K562 (cell line): ENCODE results near the gene RIT1. TPM values are rescaled to one million over a fixed set of nuclear protein-coding genes. Genes with fewer than 3 reads are reported as not detected.

ENCODE experiments used
- BMI1 ChIP-seq: fragments of 150-350 bp; IDR thresholded peaks from 2 replicates; pipeline ENCODE4 v1.6.1; 2014; ENCODE audit warnings: low read length
- CBFA2T3 ChIP-seq: fragments of 450-650 bp; IDR thresholded peaks from 2 replicates; pipeline ENCODE4 v1.6.1; 2017
- CHD2 ChIP-seq: IDR thresholded peaks from 2 replicates; pipeline ENCODE4 v1.6.1; 2011; ENCODE audit warnings: low read depth, low read length
- DIDO1 ChIP-seq: fragments of 450-650 bp; IDR thresholded peaks from 2 replicates; pipeline ENCODE4 v1.6.1; 2016; ENCODE audit warnings: low read depth, missing biosample characterization, missing genetic modification characterization
- DPF2 ChIP-seq: fragments of 450-650 bp; IDR thresholded peaks from 2 replicates; pipeline ENCODE4 v1.6.1; 2016
- EP300 ChIP-seq: IDR thresholded peaks from 2 replicates; pipeline ENCODE4 v1.6.1; 2012; ENCODE audit warnings: low read length, improper control_type of control experiment
- EWSR1 ChIP-seq: fragments of 450-650 bp; IDR thresholded peaks from 2 replicates; pipeline ENCODE4 v1.6.1; 2018; ENCODE audit warnings: borderline replicate concordance, mild to moderate bottlenecking, low read depth, moderate library complexity; ENCODE audit not compliant: partially characterized antibody
- HIVEP1 ChIP-seq: fragments of 250-450 bp; sonication (Bioruptor Pico); IDR thresholded peaks from 2 replicates; pipeline ENCODE4 v1.4.0; 2020; ENCODE audit warnings: mild to moderate bottlenecking
- HNRNPUL1 ChIP-seq: fragments of 200-400 bp; formaldehyde crosslinking; IDR thresholded peaks from 2 replicates; pipeline ENCODE4 v1.6.1; 2017; ENCODE audit warnings: low read length
- KAT2B ChIP-seq: IDR thresholded peaks from one replicate; pipeline ENCODE4 v1.6.1; 2012; ENCODE audit warnings: low read depth, mild to moderate bottlenecking, control low read depth, inconsistent platforms, low read length, moderate library complexity
- MCM5 ChIP-seq: fragments of 450-650 bp; IDR thresholded peaks from 2 replicates; pipeline ENCODE4 v1.6.1; 2016; ENCODE audit warnings: low read depth
- MTA1 ChIP-seq: fragments of 450-650 bp; IDR thresholded peaks from 2 replicates; pipeline ENCODE4 v1.6.1; 2017; ENCODE audit warnings: borderline replicate concordance
- MYBL2 ChIP-seq, 2 experiments: fragments of 450-650 bp in 1 of 2; sonication (generic) in 1 of 2; formaldehyde crosslinking in 1 of 2; IDR thresholded peaks; 2 replicates each; pipeline versions ENCODE4 v1.6.1 to v1.8.1; 2017 to 2022; ENCODE audit warnings: borderline replicate concordance in 1 of 2, inconsistent platforms in 1 of 2, low read depth in 1 of 2, mild to moderate bottlenecking in 1 of 2, missing genetic modification reagents in 1 of 2, moderate library complexity in 1 of 2
- NFYB ChIP-seq: IDR thresholded peaks from 2 replicates; pipeline ENCODE4 v1.6.1; 2011; ENCODE audit warnings: mild to moderate bottlenecking, moderate library complexity; ENCODE audit not compliant: insufficient read length; ENCODE audit errors: extremely low read depth
- NR2C2 ChIP-seq, 2 experiments: fragments of 200-800 bp in 1 of 2; sonication (Bioruptor generic) in 1 of 2; sonication (generic) in 1 of 2; formaldehyde crosslinking in 1 of 2; IDR thresholded peaks; 2 replicates each; pipeline versions ENCODE4 v1.6.1 to v1.8.0; 2016 to 2022; ENCODE audit warnings: mild to moderate bottlenecking in 1 of 2, missing compliant biosample characterization in 1 of 2, missing genetic modification characterization in 1 of 2, missing genetic modification reagents in 1 of 2
- NUFIP1 ChIP-seq: fragments of 450-650 bp; IDR thresholded peaks from 2 replicates; pipeline ENCODE4 v1.6.1; 2018; ENCODE audit not compliant: partially characterized antibody
- TOE1 ChIP-seq, 2 experiments: fragments of 450-650 bp in 1 of 2; sonication (generic) in 1 of 2; formaldehyde crosslinking in 1 of 2; IDR thresholded peaks; 2 replicates each; pipeline versions ENCODE4 v1.7.1 to v1.8.0; 2016 to 2022; ENCODE audit warnings: borderline replicate concordance in 2 of 2, mild to moderate bottlenecking in 2 of 2, antibody characterized with exemption in 1 of 2, inconsistent platforms in 1 of 2, low read depth in 1 of 2, missing genetic modification reagents in 1 of 2, moderate library complexity in 1 of 2
- TRIM24 ChIP-seq, 2 experiments: fragments of 450-650 bp; IDR thresholded peaks; 2 replicates each; pipeline ENCODE4 v1.6.1; 2016
- ZNF717 ChIP-seq: fragments of 250-450 bp; sonication (Bioruptor Pico); IDR thresholded peaks from 2 replicates; pipeline ENCODE4 v1.5.0; 2021
- ZNF766 ChIP-seq: fragments of 200-800 bp; sonication (Bioruptor generic); conservative IDR thresholded peaks from 2 replicates; pipeline ENCODE4 v1.6.1; 2016; ENCODE audit warnings: missing genetic modification characterization, missing compliant biosample characterization
- polyA plus RNA-seq, 8 experiments: library from polyadenylated mRNA; depleted of rRNA in 4 of 8; stranded (reverse) in 5 of 8; unstranded in 3 of 8; fragments of >200 nt; fragmentation: Nextera tagmentation in 2 of 8; fragmentation: Illumina TruSeq in 1 of 8; extraction: Ambion mirVana in 2 of 8; extraction: Trizol in 1 of 8; gene quantifications; 2 replicates each; pipeline versions ENCODE4 v1.2.1 to v1.2.3, GENCODE V29; 2011 to 2014; ENCODE audit warnings: inconsistent platforms in 1 of 8, missing spikeins in 1 of 8
- total RNA-seq, 7 experiments: library from RNA; depleted of rRNA in 6 of 7; stranded (reverse); fragments of >200 nt in 6 of 7; fragmentation: Illumina TruSeq in 2 of 7; extraction: Trizol in 2 of 7; gene quantifications; 2 replicates each; pipeline versions ENCODE4 v1.2.1 to v1.2.3, GENCODE V29; 2011 to 2021; ENCODE audit warnings: low replicate concordance in 1 of 7
- TF ChIP-seq, protein P1 (sequence below), 3 experiments: fragments of 200-800 bp in 1 of 3; sonication (Bioruptor generic) in 1 of 3; sonication (generic) in 1 of 3; formaldehyde crosslinking in 1 of 3; IDR thresholded peaks; 2 replicates each; pipeline versions ENCODE4 v1.6.1 to v1.8.0; 2016 to 2022; ENCODE audit warnings: mild to moderate bottlenecking in 2 of 3, missing compliant biosample characterization in 2 of 3, missing genetic modification characterization in 2 of 3, missing genetic modification reagents in 1 of 3
- TF ChIP-seq, protein P2 (sequence below): fragments of 250-450 bp; sonication (Bioruptor Pico); IDR thresholded peaks from 2 replicates; pipeline ENCODE4 v1.5.0; 2021; ENCODE audit warnings: mild to moderate bottlenecking, borderline replicate concordance
- TF ChIP-seq, protein P3 (sequence below): fragments of 250-450 bp; sonication (Bioruptor Pico); IDR thresholded peaks from 2 replicates; pipeline ENCODE4 v1.8.0; 2022; ENCODE audit warnings: moderate library complexity, mild to moderate bottlenecking, inconsistent platforms

Gene RIT1
- total and polyA plus RNA-seq, 9 of the 15 experiments (the other 6 are each of a cell fraction or from before 2014, with no cell fraction given): 13.5 to 57.6 (median 22.9) TPM

DNA sequence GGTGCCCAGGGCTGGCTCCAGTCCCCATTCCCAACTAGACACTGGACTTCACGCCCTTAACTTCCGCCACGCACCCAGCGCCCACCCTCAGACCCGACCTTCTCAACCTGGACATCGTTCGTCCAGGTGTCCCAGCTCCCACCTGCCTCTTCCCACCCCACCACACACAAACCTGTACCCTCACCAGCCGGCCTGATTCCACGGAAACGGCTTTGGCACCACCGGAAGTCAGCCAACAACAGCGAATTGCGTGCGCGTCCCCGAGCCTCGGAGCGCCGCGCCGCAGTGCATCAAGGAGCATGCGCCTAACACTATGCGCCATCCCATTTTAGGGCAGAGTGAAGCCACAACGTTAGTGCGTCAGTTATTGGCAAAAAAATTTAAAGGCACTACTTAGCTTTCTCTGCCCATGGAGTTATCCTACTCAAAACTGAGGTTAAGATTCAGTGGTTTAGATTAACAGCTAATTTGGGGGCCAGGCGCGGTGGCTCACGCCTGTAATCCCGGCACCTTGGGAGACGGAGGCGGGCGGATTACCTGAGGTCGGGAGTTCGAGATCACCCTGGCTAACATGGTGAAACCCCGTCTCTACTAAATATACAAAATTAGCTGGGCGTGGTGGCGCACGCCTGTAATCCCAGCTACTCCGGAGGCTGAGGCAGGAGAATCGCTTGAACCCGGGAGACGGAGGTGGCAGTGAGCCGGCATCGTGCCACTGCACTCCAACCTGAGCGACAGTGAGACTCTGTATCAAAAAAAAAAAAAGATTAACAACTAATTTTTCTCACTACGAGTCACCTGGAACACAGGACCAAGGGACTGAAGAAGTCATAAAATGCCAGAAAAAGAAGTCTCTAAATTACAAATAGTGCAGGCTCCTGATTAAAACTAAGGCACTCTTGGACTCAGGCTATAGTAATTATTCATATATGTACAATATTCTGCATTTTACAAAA, 53.9 kb downstream of the RIT1 start, which contains the start of gene GON4L (continued):
- peak; percentile 88 for TF ChIP-seq TOE1 (IDR thresholded peaks at IDR 0.05; ENCODE audit: borderline replicate concordance)
- TF ChIP-seq TOE1 (CRISPR knock-in tag; IDR thresholded peaks at IDR 0.05; ENCODE audit: borderline replicate concordance, low read depth): no peak
- TF ChIP-seq DIDO1 (tag): no peak
- TF ChIP-seq HIVEP1: no peak
- TF ChIP-seq EP300: no peak
- TF ChIP-seq NUFIP1: no peak
- TF ChIP-seq TRIM24 (IDR thresholded peaks at IDR 0.05): no peak
- no peak for TF ChIP-seq NFYB
- no peak for TF ChIP-seq HNRNPUL1
- no peak for TF ChIP-seq EWSR1
- TF ChIP-seq KAT2B: no peak
- no peak for TF ChIP-seq BMI1
- no peak for TF ChIP-seq MCM5
- TF ChIP-seq NR2C2 (CRISPR knock-in tag; IDR thresholded peaks at IDR 0.05): peak; percentile 44; the same call in 1 of the 2 replicates
- TF ChIP-seq NR2C2 (tag; IDR thresholded peaks at IDR 0.05): peak; percentile 38; the same call in 1 of the 2 replicates
- TF ChIP-seq MTA1: no peak; the same call in 1 of the 2 replicates
- TF ChIP-seq, protein P1, sequence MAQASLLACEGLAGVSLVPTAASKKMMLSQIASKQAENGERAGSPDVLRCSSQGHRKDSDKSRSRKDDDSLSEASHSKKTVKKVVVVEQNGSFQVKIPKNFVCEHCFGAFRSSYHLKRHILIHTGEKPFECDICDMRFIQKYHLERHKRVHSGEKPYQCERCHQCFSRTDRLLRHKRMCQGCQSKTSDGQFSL (CRISPR knock-in tag; IDR thresholded peaks at IDR 0.05): no peak
- TF ChIP-seq, protein P1 (tag; IDR thresholded peaks at IDR 0.05): no peak
- no peak for TF ChIP-seq ZNF717 (CRISPR knock-in tag)
- TF ChIP-seq, protein P2, sequence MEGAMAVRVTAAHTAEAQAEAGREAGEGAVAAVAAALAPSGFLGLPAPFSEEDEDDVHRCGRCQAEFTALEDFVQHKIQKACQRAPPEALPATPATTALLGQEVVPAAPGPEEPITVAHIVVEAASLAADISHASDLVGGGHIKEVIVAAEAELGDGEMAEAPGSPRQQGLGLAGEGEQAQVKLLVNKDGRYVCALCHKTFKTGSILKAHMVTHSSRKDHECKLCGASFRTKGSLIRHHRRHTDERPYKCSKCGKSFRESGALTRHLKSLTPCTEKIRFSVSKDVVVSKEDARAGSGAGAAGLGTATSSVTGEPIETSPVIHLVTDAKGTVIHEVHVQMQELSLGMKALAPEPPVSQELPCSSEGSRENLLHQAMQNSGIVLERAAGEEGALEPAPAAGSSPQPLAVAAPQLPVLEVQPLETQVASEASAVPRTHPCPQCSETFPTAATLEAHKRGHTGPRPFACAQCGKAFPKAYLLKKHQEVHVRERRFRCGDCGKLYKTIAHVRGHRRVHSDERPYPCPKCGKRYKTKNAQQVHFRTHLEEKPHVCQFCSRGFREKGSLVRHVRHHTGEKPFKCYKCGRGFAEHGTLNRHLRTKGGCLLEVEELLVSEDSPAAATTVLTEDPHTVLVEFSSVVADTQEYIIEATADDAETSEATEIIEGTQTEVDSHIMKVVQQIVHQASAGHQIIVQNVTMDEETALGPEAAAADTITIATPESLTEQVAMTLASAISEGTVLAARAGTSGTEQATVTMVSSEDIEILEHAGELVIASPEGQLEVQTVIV (CRISPR knock-in tag): no peak
- no peak for TF ChIP-seq ZNF766 (CRISPR knock-in tag)
- no peak for TF ChIP-seq CHD2
- TF ChIP-seq, protein P3, sequence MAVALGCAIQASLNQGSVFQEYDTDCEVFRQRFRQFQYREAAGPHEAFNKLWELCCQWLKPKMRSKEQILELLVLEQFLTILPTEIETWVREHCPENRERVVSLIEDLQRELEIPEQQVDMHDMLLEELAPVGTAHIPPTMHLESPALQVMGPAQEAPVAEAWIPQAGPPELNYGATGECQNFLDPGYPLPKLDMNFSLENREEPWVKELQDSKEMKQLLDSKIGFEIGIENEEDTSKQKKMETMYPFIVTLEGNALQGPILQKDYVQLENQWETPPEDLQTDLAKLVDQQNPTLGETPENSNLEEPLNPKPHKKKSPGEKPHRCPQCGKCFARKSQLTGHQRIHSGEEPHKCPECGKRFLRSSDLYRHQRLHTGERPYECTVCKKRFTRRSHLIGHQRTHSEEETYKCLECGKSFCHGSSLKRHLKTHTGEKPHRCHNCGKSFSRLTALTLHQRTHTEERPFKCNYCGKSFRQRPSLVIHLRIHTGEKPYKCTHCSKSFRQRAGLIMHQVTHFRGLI (CRISPR knock-in tag): no peak
- TF ChIP-seq DPF2: 0 out of 2 replicates have a peak, but pooled peaks have one; percentile 23
- TF ChIP-seq CBFA2T3: no peak
- TF ChIP-seq MYBL2 (IDR thresholded peaks at IDR 0.05; ENCODE audit: low read depth): no peak
- TF ChIP-seq MYBL2 (CRISPR knock-in tag; IDR thresholded peaks at IDR 0.05; ENCODE audit: borderline replicate concordance): no peak
